ENCODE measurements around the gene CTSA. TPM values are rescaled to one million over a fixed set of nuclear protein-coding genes. Genes with fewer than 3 reads are reported as not detected.
A peak's percentile ranks its signal among the peaks of the same experiment; 100 is the strongest.

CTSA gene
- polyA plus RNA-seq, 1 donor from 2014 or later: 107 TPM

- peak overlapping the region; percentile 1 to 65 (median 46) for H3K27ac Mint-ChIP-seq
- peaks cover 4% of the 10 kb centered on the region for H3K27me3 Mint-ChIP-seq
- H3K9me3 Mint-ChIP-seq: peaks cover 0 to 1% (median 0%) of the 10 kb centered on the region in 3 donors
- H3K4me3 Mint-ChIP-seq: peak overlapping the region; percentile 73 to 97 (median 92)
- H3K36me3 Mint-ChIP-seq: peaks cover 5% of the 10 kb centered on the region
- peaks cover 0 to 14% (median 11%) of the 10 kb centered on the region in 3 donors for H3K4me1 Mint-ChIP-seq
Observed at GRCh38 chr20:45910670-45911485, 19.7 kb downstream of the CTSA start.

DNA sequence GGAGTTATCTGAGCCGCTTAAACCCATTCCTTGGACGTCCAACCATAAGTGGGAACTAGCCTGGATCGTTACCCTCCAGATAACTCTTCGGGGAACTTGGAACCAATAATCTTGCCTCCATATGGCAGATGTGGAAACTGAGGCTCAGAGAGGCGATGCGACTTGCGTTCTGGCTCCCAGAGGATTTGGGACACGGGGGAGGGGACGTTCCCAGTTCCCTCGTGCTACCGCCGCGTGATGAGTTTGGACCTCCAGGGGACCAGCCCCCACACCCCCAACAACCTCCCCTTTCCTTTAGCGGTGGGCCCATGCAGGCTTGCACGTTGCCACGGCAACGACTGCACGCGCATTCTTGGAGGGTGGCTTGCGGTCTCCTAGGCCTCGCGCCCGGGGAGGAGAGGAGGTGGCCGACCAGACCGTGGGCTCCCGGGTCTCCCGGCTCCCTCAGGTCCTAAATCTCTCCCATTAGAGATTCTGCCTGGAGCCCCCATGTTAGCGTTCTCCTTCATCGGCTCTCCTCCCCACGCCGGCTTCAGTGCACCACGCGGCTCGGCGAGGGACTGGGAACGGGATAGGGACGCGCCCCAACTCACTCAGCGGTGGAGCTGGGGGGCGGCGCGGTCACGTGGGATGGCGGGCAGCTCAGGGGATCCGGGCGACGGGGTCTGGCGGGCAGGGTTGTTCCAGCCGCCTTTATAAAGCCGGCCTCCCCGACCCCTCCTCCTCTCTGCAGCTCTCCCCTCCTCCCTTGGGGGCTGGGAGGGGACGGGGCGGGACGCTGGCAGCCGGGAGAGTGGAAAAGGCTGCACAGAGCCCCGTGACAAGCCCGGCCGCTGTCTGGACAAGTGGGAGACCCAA is 20.6 kb downstream of the CTSA start, which contains the start of gene PLTP:
Gene PLTP, minus strand, starts transcription at position 670 of the 858 bp plus-strand sequence. CDS start 703 bp downstream, outside the sequence.
- H3K27me3 Mint-ChIP-seq: peaks cover 9% of the 10 kb centered on the region
- H3K4me1 Mint-ChIP-seq: peaks cover 0 to 14% (median 11%) of the 10 kb centered on the region in 3 donors
- H3K4me3 Mint-ChIP-seq: peak within 1 kb of the TSS; percentile 73 to 97 (median 92)
- H3K9me3 Mint-ChIP-seq: peaks cover 0 to 1% (median 0%) of the 10 kb centered on the region in 3 donors
- H3K27ac Mint-ChIP-seq: peak within 1 kb of the TSS; percentile 1 to 65 (median 53)
- peaks cover 5% of the 10 kb centered on the region for H3K36me3 Mint-ChIP-seq

DNA sequence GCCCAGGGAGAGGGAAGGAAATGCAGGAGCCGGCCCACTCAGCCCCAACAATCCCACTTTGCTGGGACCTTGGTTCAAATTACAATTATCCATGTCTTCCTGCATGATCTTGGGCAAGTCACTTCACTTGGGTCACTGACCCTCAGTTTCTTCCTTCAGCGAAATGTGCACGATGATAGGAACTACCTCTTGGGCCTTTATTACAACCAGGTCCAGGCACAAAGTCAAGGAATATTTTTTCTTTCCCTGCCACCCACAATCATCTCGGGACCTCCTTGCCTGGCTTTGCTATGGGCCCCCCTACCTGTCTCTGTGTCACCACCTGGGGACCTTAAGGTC is 21.2 kb downstream of the CTSA start:
- peak overlapping the region in 1 of 3 donors; percentile 53 for H3K27ac Mint-ChIP-seq

DNA sequence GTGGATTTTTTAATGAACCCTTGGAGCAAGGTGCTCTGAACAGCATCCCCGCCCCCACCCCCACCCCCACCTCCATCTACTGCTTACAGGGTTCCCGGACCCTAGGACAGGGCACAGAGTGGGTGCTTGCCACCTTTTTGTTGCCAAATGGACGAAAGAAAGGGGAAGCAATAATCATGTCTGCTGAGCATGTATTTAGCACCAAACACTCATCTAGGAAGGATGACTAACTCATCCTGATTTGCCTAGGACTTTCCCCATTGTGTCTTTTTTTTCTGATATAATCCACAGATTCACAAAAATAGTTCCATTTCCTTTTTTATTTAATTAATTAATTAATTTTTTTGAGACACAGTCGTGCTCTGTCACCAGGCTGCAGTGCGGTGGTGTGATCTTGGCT is 22.0 kb downstream of the CTSA start:
- peaks cover 3% of the 10 kb centered on the region for H3K36me3 Mint-ChIP-seq
- no peak overlapping the region for H3K27ac Mint-ChIP-seq
- peak overlapping the region in 3 of 4 donors; percentile 48 to 86 (median 80) for H3K4me3 Mint-ChIP-seq

More for the DNA sequence above, 21.2 kb downstream of the CTSA start:
- Mint-ChIP-seq H3K36me3 (peaks cover 5% of the 10 kb centered on the region), H3K4me1 (peaks cover 0 to 13% (median 11%) of the 10 kb centered on the region in 3 donors), H3K27me3 (peaks cover 9% of the 10 kb centered on the region), H3K9me3 (peaks cover 0 to 1% (median 0%) of the 10 kb centered on the region in 3 donors), H3K4me3 (peak overlapping the region in 3 of 4 donors; percentile 38 to 97 (median 86))

GRCh38 chr20:45917790-45918141 is 26.6 kb downstream of the CTSA start:
- H3K36me3 Mint-ChIP-seq: no peaks in the 10 kb centered on the region
- H3K27me3 Mint-ChIP-seq: peaks cover 9% of the 10 kb centered on the region
- H3K9me3 Mint-ChIP-seq: no peaks in the 10 kb centered on the region
- H3K27ac Mint-ChIP-seq: no peak overlapping the region
- H3K4me3 Mint-ChIP-seq: no peak overlapping the region
- H3K4me1 Mint-ChIP-seq: peaks cover 0 to 2% (median 1%) of the 10 kb centered on the region in 3 donors

More for the DNA sequence above, 22.0 kb downstream of the CTSA start:
- Mint-ChIP-seq H3K4me1 (peaks cover 0 to 11% (median 11%) of the 10 kb centered on the region in 3 donors), H3K27me3 (peaks cover 10% of the 10 kb centered on the region), H3K9me3 (peaks cover 0 to 1% (median 0%) of the 10 kb centered on the region in 3 donors)

DNA sequence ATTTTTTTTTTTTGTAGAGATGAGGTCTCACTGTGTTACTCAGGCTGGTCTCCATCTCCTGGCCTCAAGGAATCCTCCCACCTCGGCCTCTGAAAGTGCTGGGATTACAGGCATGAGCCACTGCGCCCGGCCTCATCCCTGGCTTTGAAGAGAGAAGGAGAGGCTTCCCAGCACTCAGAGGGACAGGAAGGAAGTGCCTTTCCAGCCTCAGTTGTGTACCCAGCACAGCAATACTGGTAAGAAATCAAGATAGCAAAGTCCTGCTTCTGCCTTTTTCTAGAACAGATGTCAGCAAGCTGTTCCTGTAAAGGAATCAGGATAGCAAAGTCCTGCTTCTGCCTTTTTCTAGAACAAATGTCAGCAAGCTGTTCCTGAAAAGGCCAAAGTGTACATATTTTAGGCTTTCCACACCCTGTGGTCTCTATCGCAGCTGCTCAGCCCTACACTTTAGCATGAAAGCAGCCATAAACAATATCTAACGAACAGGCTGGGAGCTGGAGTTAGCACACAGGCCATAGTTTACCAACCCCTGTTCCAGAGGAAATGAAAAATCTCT is 27.1 kb downstream of the CTSA start:
- Mint-ChIP-seq H3K36me3 (no peaks in the 10 kb centered on the region), H3K4me3 (no peak overlapping the region), H3K27ac (peak overlapping the region in 1 of 3 donors; percentile 27), H3K27me3 (peaks cover 7% of the 10 kb centered on the region), H3K9me3 (no peaks in the 10 kb centered on the region), H3K4me1 (no peaks in the 10 kb centered on the region)

- H3K9me3 Mint-ChIP-seq: no peaks in the 10 kb centered on the region
- no peaks in the 10 kb centered on the region for H3K36me3 Mint-ChIP-seq
- no peak overlapping the region for H3K4me3 Mint-ChIP-seq
- peaks cover 7% of the 10 kb centered on the region for H3K27me3 Mint-ChIP-seq
- H3K4me1 Mint-ChIP-seq: no peaks in the 10 kb centered on the region
- H3K27ac Mint-ChIP-seq: peak overlapping the region in 1 of 3 donors; percentile 27
Observed at GRCh38 chr20:45918779-45919537, 27.8 kb downstream of the CTSA start.

DNA sequence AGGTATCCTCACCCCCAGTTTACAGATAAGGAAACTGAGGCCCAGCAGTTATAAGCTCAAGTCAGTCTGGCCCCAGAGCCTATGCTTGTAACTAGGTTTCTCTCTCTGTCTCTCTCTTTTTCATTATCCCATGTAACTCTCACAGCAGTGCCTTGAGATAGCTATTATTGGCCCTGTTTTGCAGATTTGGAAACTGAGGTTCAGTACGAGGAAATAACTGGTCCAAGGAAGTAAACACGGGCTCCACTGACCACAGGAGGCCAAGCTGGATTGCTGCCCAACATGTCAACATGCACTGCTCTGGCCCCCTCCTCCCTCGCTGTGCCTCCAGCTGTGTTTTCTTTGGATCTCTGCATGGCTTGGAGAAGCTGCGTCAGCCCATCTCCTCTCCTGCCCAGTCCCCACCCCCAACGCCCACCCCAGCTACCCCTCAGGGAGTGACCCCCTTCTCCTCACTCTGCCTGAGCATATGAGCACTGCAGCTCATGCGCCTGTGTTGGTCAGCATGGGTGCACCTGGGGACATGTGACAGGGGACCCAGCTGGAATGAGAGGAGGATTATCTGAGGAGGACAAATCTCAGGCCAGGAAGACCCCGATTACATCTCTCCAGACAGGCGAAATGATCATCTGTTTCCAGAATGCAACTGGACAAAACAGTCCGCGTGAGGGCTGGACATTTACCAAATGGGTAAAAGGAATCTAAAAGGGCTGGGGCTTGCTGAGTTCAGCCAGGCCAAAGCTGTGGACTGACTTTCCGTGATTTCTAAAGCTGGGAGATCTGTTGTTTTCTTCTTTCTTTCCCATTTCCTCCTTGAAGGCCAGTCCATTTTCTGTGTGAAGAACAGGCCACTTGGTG is 28.6 kb downstream of the CTSA start:
- Mint-ChIP-seq H3K36me3 (no peaks in the 10 kb centered on the region), H3K4me1 (no peaks in the 10 kb centered on the region), H3K27ac (peak overlapping the region in 1 of 3 donors; percentile 59), H3K4me3 (no peak overlapping the region), H3K9me3 (no peaks in the 10 kb centered on the region), H3K27me3 (peaks cover 7% of the 10 kb centered on the region)

- Mint-ChIP-seq H3K9me3 (no peaks in the 10 kb centered on the region), H3K4me1 (peaks cover 0 to 1% (median 0%) of the 10 kb centered on the region in 3 donors), H3K36me3 (no peaks in the 10 kb centered on the region), H3K4me3 (no peak overlapping the region), H3K27me3 (peaks cover 7% of the 10 kb centered on the region), H3K27ac (peak overlapping the region in 1 of 3 donors; percentile 59)
Observed at GRCh38 chr20:45920462-45921336, 29.6 kb downstream of the CTSA start.

GRCh38 chr20:45921337-45922189 is 30.4 kb downstream of the CTSA start:
- Mint-ChIP-seq H3K4me3 (peak overlapping the region in 1 of 4 donors; percentile 35), H3K27ac (peak overlapping the region in 1 of 3 donors; percentile 11), H3K27me3 (peaks cover 3% of the 10 kb centered on the region)

DNA sequence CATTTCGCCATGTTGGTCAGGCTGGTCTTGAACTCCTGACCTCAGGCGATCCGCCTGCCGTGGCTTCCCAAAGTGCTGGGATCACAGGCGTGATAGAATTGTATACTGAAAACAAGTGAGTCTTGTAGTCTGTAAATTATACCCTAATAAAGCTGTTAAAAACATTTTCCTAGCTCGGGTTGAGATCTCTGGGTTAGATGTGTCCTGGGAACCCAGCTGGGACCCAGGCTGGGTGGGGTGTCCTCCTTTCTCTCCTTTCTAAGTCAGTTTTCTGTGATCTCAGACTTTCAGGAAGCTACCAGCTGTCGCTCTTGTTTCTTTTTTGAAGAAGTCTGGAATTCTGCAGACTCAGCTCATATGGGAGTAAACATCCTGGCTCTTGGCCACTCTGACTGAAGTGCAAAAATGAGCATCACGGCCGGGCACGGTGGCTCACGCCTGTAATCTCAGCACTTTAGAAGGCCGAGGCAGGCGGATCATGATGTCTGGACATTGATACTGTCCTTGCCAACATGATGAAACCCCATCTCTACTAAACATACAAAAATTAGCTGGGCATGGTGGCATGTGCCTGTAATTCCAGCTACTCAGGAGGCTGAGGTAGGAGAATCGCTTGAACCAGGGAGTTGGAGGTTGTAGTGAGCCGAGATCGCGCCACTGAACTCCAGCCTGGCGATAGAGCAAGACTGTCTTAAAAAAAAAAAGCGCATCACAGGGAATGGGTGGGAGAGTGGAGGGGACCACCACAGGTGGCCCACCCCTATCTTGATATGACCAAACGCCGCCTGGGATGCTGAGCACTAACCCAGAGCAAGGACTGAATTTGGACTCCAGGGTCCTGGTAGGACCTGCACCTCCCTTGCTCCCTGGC is 33.5 kb downstream of the CTSA start:
- no peaks in the 10 kb centered on the region for H3K36me3 Mint-ChIP-seq
- H3K4me3 Mint-ChIP-seq: no peak overlapping the region
- H3K9me3 Mint-ChIP-seq: no peaks in the 10 kb centered on the region
- peaks cover 0 to 2% (median 0%) of the 10 kb centered on the region in 3 donors for H3K4me1 Mint-ChIP-seq
- peaks cover 1% of the 10 kb centered on the region for H3K27me3 Mint-ChIP-seq
- H3K27ac Mint-ChIP-seq: no peak overlapping the region

More at GRCh38 chr20:45921337-45922189, 30.4 kb downstream of the CTSA start:
- Mint-ChIP-seq H3K4me1 (peaks cover 0 to 1% (median 0%) of the 10 kb centered on the region in 3 donors), H3K9me3 (no peaks in the 10 kb centered on the region), H3K36me3 (no peaks in the 10 kb centered on the region)
